Activated CD4-positive, alpha-beta T cell treated with anti-CD3 and anti-CD28 coated beads for 36 hours (primary cell): ENCODE results near the gene RFX4. TPM values are rescaled to one million over a fixed set of nuclear protein-coding genes. Genes with fewer than 3 reads are reported as not detected.

Source experiments
- ATAC-seq: fragments of 200-7000 bp; cut with Tn5 transposase; one replicate; pipeline ENCODE4 v1.10.0; 2021; ENCODE audit warnings: mild to moderate bottlenecking, moderate library complexity
- CTCF ChIA-PET: fragments of 350-600 bp; sonication (Branson Sonifier 250); formaldehyde crosslinking; loops from one replicate; lab custom pipeline; 2021; ENCODE audit warnings: antibody characterized with exemption; lab: Charles Lee
- POLR2A ChIA-PET: fragments of 350-600 bp; sonication (Branson Sonifier 250); formaldehyde crosslinking; loops from one replicate; lab custom pipeline; 2021; ENCODE audit warnings: antibody characterized with exemption, inconsistent platforms; lab: Charles Lee
- DNase-seq: peaks from one replicate; pipeline ENCODE4 v3.0.0-alpha.2; 2020
- H3K27ac Mint-ChIP-seq: one replicate; pipeline ENCODE4 v1.8.0; 2021; ENCODE audit warnings: mixed read lengths
- H3K27me3 Mint-ChIP-seq: one replicate; pipeline ENCODE4 v1.8.0; 2021; ENCODE audit warnings: mixed read lengths
- H3K36me3 Mint-ChIP-seq: one replicate; pipeline ENCODE4 v1.8.0; 2021; ENCODE audit warnings: low read depth, mixed read lengths
- H3K4me1 Mint-ChIP-seq: one replicate; pipeline ENCODE4 v1.8.0; 2021; ENCODE audit warnings: mixed read lengths
- H3K4me3 Mint-ChIP-seq: one replicate; pipeline ENCODE4 v1.8.0; 2021; ENCODE audit warnings: mild to moderate bottlenecking, moderate library complexity, mixed read lengths
- H3K9me3 Mint-ChIP-seq: one replicate; pipeline ENCODE4 v1.8.0; 2021; ENCODE audit warnings: low read depth, mixed read lengths
- intact Hi-C, 2 experiments: fragments of 100-400 bp; cut with DNase I in 1 of 2; cut with micrococcal nuclease in 1 of 2; formaldehyde crosslinking; loops; one replicate each; pipeline versions ENCODE4 v1.14.2 to v1.15.1; 2022 to 2024; cut with DNase I, micrococcal nuclease
- total RNA-seq, 2 experiments: library from RNA; stranded (reverse); gene quantifications; one replicate each; pipeline ENCODE4 v1.2.3, GENCODE V29; 2021

The RFX4 gene
- total RNA-seq, 2 experiments from 2014 or later, result not detected

DNA sequence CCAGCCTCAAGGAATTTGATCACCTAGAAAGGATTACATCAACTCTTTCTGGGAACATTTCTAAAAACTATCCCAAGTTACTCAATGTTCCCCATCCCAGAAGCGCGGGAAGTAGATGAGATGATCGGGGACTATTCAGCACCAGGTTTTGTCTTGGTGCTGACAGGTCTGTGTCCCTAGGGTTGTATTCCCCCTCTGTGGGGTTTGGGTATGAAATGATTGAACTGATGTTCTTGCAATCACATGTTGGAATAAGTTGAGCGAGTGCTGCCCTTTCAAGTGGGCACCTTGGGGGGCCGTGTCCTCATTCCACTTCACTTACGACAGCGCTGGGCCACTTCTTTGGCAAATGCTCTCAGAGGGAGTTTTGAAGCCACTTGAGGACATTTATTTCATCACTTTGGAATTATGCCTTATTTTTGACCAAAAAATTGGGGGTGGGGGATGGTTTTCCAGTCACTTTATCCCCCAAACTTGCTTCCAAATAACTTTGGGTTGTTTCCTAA, 69.8 kb downstream of the RFX4 start:
- no peak overlapping the region for H3K4me3 Mint-ChIP-seq
- H3K27ac Mint-ChIP-seq, result no peak overlapping the region
- ChIA-PET POLR2A (no interaction called here), CTCF (no interaction called here)
- H3K27me3 Mint-ChIP-seq, result peaks cover 9% of the 10 kb centered on the region
- intact Hi-C loops, result no loop called here
- no peaks in the 10 kb centered on the region for H3K4me1 Mint-ChIP-seq
- H3K9me3 Mint-ChIP-seq, result no peaks in the 10 kb centered on the region
- no peak for ATAC-seq
- no peaks in the 10 kb centered on the region for H3K36me3 Mint-ChIP-seq
- no peak for DNase-seq

- H3K9me3 Mint-ChIP-seq, result no peaks in the 10 kb centered on the region
- CTCF ChIA-PET, result interaction anchor here (0.6 kb wide), 1 partner anchor 1485 kb away, joined by 3 read pairs; no protein-coding TSS in a partner anchor
- intact Hi-C loops, result no loop called here
- ATAC-seq, result no peak
- DNase-seq, result no peak
- POLR2A ChIA-PET, result no interaction called here
- peaks cover 6% of the 10 kb centered on the region for H3K27me3 Mint-ChIP-seq
- H3K27ac Mint-ChIP-seq, result no peak overlapping the region
- H3K36me3 Mint-ChIP-seq, result no peaks in the 10 kb centered on the region
- no peak overlapping the region for H3K4me3 Mint-ChIP-seq
- no peaks in the 10 kb centered on the region for H3K4me1 Mint-ChIP-seq
Measured at GRCh38 chr12:106655577-106655976, 72.8 kb downstream of the RFX4 start.

- intact Hi-C loops, result no loop called here
- ATAC-seq (no peak), DNase-seq (no peak)
- H3K4me1 Mint-ChIP-seq, result no peaks in the 10 kb centered on the region
- H3K36me3 Mint-ChIP-seq, result no peaks in the 10 kb centered on the region
- peaks cover 6% of the 10 kb centered on the region for H3K27me3 Mint-ChIP-seq
- POLR2A ChIA-PET, result no interaction called here
- H3K4me3 Mint-ChIP-seq, result no peak overlapping the region
- peaks cover 2% of the 10 kb centered on the region for H3K9me3 Mint-ChIP-seq
- CTCF ChIA-PET, result interaction anchor here (0.6 kb wide), 2 partner anchors 11 to 409 kb away, joined by 3 read pairs; no protein-coding TSS in a partner anchor
- no peak overlapping the region for H3K27ac Mint-ChIP-seq
Measured at GRCh38 chr12:106657488-106657887, 74.7 kb downstream of the RFX4 start.

DNA sequence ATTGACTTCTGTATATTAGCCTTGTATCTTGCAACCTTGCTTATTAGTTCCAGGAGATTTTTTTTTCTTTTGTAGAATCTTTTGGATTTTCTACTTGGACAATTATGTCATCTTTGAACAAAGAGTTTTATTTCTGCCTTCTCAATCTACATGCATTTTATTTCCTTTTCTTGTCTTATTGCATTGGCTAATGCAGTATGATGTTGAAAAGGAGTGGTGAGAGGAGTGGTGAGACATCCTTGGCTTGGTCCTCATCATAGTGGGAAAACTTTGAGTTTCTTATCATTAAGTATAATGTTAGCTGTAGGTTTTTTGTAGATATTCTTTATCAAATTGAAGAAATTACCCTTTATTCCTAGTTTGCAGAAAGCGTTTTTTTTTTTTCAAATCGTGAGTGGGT, 80.6 kb downstream of the RFX4 start:
- no peak overlapping the region for H3K27ac Mint-ChIP-seq
- DNase-seq (no peak), ATAC-seq (no peak)
- H3K4me3 Mint-ChIP-seq, result no peak overlapping the region
- H3K4me1 Mint-ChIP-seq, result no peaks in the 10 kb centered on the region
- H3K27me3 Mint-ChIP-seq, result peaks cover 9% of the 10 kb centered on the region
- peaks cover 17% of the 10 kb centered on the region for H3K9me3 Mint-ChIP-seq
- CTCF ChIA-PET, result no interaction called here
- intact Hi-C loops, result no loop called here
- H3K36me3 Mint-ChIP-seq, result no peaks in the 10 kb centered on the region
- POLR2A ChIA-PET, result no interaction called here

DNA sequence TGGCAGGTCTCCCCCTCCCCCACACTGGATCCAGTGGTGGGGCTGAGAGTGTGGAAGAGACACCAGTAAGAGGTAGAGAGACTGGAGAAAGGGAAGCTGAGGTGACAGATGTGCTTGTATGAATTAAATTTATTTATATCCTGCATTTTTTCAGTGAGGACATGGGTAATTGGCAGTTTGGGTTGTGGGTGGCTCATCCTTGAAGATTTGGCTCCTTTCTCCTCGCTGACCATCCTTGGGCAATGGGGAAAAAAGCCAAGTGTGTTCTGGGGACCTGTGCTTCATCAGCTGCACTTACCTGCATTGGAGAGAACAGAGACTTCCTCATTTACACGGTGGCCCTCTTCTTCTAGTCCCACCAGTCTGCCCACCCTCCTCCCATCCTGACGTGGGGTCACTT, 86.4 kb downstream of the RFX4 start:
- ATAC-seq (no peak), DNase-seq (no peak)
- no peak overlapping the region for H3K4me3 Mint-ChIP-seq
- ChIA-PET CTCF (interaction anchor here (0.7 kb wide), 1 partner anchor 171 kb away, joined by 4 read pairs; no protein-coding TSS in a partner anchor), POLR2A (no interaction called here)
- intact Hi-C loops, result no loop called here
- peaks cover 8% of the 10 kb centered on the region for H3K9me3 Mint-ChIP-seq
- no peak overlapping the region for H3K27ac Mint-ChIP-seq
- no peaks in the 10 kb centered on the region for H3K4me1 Mint-ChIP-seq
- peaks cover 18% of the 10 kb centered on the region for H3K27me3 Mint-ChIP-seq
- no peaks in the 10 kb centered on the region for H3K36me3 Mint-ChIP-seq

DNA sequence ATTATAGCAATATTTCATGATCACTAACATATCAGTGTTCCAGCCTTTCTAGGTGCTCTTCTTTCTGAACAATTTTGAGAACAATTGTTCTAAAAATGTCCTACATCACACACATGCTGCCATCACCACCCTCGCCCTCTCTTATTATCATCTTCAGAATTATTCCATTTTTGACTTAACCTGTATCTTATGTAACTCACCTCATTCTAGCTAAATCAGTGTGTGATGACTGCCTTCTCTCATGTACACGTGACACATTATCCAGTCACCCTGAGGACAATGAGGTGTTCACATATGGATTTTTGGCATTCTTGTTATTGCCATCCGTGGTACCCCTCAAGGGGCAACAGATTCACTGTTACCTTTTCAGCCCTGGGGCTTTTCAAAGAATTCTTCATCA, 87.3 kb downstream of the RFX4 start:
- Mint-ChIP-seq H3K36me3 (no peaks in the 10 kb centered on the region), H3K9me3 (no peaks in the 10 kb centered on the region), H3K4me3 (no peak overlapping the region), H3K27me3 (peaks cover 18% of the 10 kb centered on the region), H3K27ac (no peak overlapping the region), H3K4me1 (no peaks in the 10 kb centered on the region)
- CTCF ChIA-PET, result no interaction called here
- DNase-seq (no peak), ATAC-seq (no peak)
- POLR2A ChIA-PET, result no interaction called here
- intact Hi-C loops, result no loop called here

GRCh38 chr12:106671840-106672239, 89.0 kb downstream of the RFX4 start:
- intact Hi-C loops, result no loop called here
- Mint-ChIP-seq H3K27me3 (peaks cover 15% of the 10 kb centered on the region), H3K36me3 (no peaks in the 10 kb centered on the region), H3K27ac (no peak overlapping the region), H3K4me3 (no peak overlapping the region), H3K9me3 (no peaks in the 10 kb centered on the region), H3K4me1 (no peaks in the 10 kb centered on the region)
- POLR2A ChIA-PET, result no interaction called here
- ATAC-seq (no peak), DNase-seq (no peak)
- CTCF ChIA-PET, result interaction anchor here (1.2 kb wide), 1 partner anchor 11 kb away, joined by 4 read pairs; no protein-coding TSS in a partner anchor

DNA sequence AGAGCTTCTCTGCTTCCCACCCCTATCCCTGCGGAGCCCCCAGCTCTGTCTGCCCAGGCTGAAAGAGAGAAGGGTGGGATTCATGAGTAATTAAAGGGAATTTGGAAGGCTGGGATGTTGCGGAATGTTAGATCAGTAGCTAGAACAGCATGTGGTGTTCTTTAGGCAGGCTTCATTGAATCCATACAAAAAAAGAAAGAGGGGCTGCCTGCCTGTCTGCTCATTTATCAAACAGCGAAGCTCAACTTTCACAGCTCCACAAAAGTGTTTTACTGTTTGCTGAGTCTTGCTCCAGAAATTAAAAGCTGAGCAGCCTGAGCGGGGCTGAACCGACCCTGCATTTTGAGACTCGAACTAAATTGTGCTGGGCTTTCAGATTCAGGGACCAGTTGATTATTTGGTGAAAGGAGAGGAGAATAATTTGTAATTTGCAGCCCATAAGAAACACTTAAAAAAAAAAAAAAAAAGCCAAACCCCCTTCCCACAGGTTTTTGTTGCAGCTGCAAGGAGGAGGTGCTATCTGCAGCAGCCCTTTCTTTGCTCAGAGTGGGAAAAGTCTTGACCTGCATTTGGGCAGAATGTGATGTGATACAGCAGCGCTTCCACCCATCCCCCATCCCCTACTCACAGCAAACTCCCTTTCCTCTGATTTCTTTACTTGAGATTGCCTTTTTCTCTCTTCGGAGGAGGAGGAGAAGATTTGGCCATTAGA, 89.7 kb downstream of the RFX4 start:
- intact Hi-C loops, result no loop called here
- Mint-ChIP-seq H3K36me3 (no peaks in the 10 kb centered on the region), H3K4me3 (no peak overlapping the region), H3K9me3 (no peaks in the 10 kb centered on the region), H3K4me1 (no peaks in the 10 kb centered on the region), H3K27me3 (peaks cover 14% of the 10 kb centered on the region), H3K27ac (no peak overlapping the region)
- ChIA-PET POLR2A (no interaction called here), CTCF (interaction anchor here (1.2 kb wide), 1 partner anchor 11 kb away, joined by 4 read pairs; no protein-coding TSS in a partner anchor)
- DNase-seq (no peak), ATAC-seq (no peak)

DNA sequence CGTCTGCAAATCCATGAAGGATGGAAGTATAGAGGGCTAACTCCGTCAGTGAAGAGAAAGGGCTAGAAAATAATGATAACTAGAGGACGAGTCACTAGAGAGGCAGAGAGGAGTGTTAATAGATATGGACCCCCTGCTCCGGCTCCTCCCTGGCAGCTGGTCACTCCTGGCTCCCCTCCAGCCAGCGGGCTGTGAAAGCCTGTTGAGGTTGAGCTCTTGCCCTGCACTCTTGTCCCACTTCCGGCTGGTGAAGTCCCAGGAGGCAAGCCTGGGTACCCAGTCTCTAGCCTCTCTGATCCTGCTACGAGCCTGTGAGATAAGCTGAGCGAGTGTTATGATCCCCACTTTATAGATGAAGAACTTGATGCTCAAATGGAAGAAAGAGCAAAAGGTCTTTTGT, 90.3 kb downstream of the RFX4 start:
- intact Hi-C loops, result no loop called here
- no peak for ATAC-seq
- Mint-ChIP-seq H3K36me3 (no peaks in the 10 kb centered on the region), H3K27me3 (peaks cover 11% of the 10 kb centered on the region), H3K9me3 (no peaks in the 10 kb centered on the region), H3K27ac (no peak overlapping the region), H3K4me1 (no peaks in the 10 kb centered on the region), H3K4me3 (no peak overlapping the region)
- POLR2A ChIA-PET, result no interaction called here
- CTCF ChIA-PET, result no interaction called here
- no peak for DNase-seq

DNA sequence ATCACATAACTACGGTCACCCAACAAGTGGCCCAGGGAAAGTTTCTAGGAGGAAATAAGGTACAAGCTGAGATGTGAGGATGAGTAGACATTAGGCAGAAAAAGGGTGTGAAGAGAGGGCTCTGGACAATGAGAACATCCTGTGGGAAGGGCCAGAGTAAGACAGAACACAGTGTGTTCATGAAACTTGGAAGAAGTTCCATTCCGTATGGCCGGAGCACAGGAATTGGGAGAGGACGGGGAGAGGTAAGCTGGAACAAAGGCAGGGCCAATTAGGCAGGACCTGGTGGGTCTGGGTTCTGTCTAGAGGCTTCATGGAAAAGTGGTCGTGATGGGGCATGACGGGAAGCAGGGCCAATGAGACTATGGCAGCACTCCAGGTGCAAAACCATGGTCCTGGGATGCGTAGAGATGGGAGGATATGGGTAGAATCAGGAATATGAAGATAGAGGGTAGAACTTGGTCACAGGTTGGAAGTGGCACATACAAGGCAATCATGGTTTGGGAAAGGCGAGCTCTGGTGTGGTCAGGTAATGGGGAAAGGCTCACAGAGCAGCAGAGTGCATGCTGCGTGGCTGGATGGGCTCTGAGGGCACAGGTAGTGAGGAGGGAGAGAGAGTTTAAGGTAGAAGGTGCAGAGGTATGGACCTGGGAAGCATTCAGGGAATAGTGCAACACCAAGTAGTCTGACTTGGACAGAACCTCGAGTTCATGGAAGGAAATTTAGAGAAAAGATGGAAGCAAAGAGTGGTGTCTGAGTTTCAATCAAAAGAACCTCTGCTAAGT, 93.0 kb downstream of the RFX4 start:
- intact Hi-C loops, result no loop called here
- H3K9me3 Mint-ChIP-seq, result no peaks in the 10 kb centered on the region
- no peaks in the 10 kb centered on the region for H3K4me1 Mint-ChIP-seq
- no peak for ATAC-seq
- no peak for DNase-seq
- H3K36me3 Mint-ChIP-seq, result no peaks in the 10 kb centered on the region
- H3K27ac Mint-ChIP-seq, result no peak overlapping the region
- CTCF ChIA-PET, result interaction anchor here (0.6 kb wide), 1 partner anchor 42 kb away, joined by 3 read pairs; no protein-coding TSS in a partner anchor
- no peak overlapping the region for H3K4me3 Mint-ChIP-seq
- POLR2A ChIA-PET, result no interaction called here
- peaks cover 8% of the 10 kb centered on the region for H3K27me3 Mint-ChIP-seq

DNA sequence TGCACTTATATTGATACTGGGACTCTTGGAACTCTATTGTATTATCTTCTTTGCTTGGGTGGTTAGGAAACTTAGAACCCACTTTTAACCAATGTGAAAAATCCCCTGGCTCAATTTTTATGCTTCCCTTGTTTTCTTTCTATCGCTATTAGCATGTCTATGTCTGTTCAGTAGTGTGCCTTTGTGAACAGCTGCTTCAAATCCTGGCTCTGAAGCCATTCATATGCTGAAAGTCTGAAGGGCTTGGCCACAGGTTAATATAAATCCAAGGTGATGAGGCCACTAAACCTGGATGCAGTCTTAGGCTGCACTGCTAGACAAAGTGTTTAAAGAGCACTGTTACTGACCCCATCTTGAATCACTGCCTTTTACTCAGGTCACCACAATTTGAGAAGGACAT, 96.8 kb downstream of the RFX4 start:
- DNase-seq, result no peak
- CTCF ChIA-PET, result interaction anchor here (0.6 kb wide), 1 partner anchor 276 kb away, joined by 3 read pairs; the partner anchor contains the start of gene TMEM263
- intact Hi-C loops, result no loop called here
- Mint-ChIP-seq H3K9me3 (no peaks in the 10 kb centered on the region), H3K27me3 (peaks cover 2% of the 10 kb centered on the region), H3K27ac (no peak overlapping the region), H3K4me1 (no peaks in the 10 kb centered on the region), H3K4me3 (no peak overlapping the region), H3K36me3 (no peaks in the 10 kb centered on the region)
- POLR2A ChIA-PET, result no interaction called here
- ATAC-seq, result no peak
